PFSK-1 (cell line): ENCODE results near the gene RPL19.

Experiments used
- POLR2AphosphoS5 ChIP-seq: IDR thresholded peaks from 2 replicates; pipeline ENCODE4 v1.6.1; 2012; ENCODE audit warnings: low read depth, mild to moderate bottlenecking, control low read depth, low read length, moderate library complexity
- REST ChIP-seq, 2 experiments: IDR thresholded peaks; 2 replicates each; pipeline versions ENCODE4 v1.6.1 to v1.8.0; 2011 to 2012; ENCODE audit warnings: low read depth in 2 of 2, low read length in 2 of 2, control low read depth in 1 of 2, inconsistent platforms in 1 of 2, mild to moderate bottlenecking in 1 of 2, moderate library complexity in 1 of 2; ENCODE audit not compliant: insufficient read depth in 1 of 2
- SIN3A ChIP-seq: IDR thresholded peaks from 2 replicates; pipeline ENCODE4 v1.6.1; 2012; ENCODE audit warnings: mild to moderate bottlenecking, low read length, moderate library complexity, borderline replicate concordance; ENCODE audit not compliant: insufficient read depth
- TAF1 ChIP-seq: IDR thresholded peaks from 2 replicates; pipeline ENCODE4 v1.6.1; 2012; ENCODE audit warnings: low read length, control low read depth, borderline replicate concordance; ENCODE audit not compliant: insufficient read depth

- TF ChIP-seq SIN3A = no peak
- no peak for TF ChIP-seq POLR2AphosphoS5
- no peak for TF ChIP-seq REST (IDR thresholded peaks at IDR 0.05; ENCODE audit: insufficient read depth in 1 of 2, low read depth in 2 of 2, low read length in 2 of 2)
- no peak for TF ChIP-seq TAF1
Observed at GRCh38 chr17:39209317-39210092, 9.4 kb downstream of the RPL19 start.
